Measurements from ENCODE around the gene TBCCD1. TPM values are rescaled to one million over a fixed set of nuclear protein-coding genes. Genes with fewer than 3 reads are reported as not detected.

Gene TBCCD1
- total RNA-seq, 2 donors from 2014 or later: 10.4 to 14.3 TPM

DNA sequence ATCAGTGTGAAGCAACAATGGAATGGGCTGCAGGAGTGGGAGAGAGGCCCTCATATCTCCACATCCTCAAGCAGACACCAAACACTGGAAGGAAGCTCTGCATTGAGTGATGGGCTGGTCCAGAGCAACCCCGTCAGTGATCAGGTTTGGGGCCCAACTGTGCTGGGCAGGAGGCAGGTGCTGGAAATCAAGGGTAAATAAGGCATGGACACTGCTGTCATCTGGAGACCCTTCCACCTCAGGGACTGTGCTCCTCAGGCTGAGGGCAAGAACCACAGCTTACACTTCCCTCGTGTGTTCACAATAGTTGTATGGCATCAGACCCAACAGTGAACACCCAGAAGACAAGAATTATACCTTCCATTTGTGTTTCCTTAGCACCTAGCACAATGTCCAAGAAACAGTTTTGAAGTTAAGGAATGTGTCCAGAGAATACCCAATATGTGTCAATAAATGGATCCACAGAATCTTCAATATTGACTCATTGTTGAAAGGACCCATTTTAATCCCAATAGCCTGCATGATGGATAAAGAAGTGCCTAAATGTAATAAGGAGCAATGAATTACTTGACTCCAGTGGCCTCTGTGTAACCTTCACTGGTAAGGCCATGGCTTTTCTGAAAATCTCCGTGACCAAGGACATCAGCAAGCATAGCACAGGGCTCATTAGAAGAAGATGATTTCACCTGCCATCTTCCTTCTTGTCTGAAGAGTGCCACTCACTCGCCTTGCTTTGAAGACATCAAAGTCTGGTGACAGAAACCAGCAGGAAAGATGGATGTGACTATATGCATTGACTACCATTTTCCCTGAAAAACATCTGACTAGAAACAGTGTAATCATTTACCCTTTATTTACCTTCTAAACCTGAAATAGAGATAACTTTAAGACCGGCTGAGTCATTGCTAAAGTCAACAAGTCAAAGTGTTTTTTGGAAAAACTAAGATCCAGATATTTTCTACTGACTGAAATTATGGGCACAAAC, 38.7 kb upstream of the TBCCD1 start:
- no peaks in the 10 kb centered on the region for H3K36me3 ChIP-seq
- no peak for DNase-seq
- no peak overlapping the region for H3K4me3 ChIP-seq
- H3K27me3 ChIP-seq: no peaks in the 10 kb centered on the region
- no peaks in the 10 kb centered on the region for H3K9me3 ChIP-seq
- intact Hi-C loops (cut with DNase I): no loop called here
- H3K27ac ChIP-seq: no peak overlapping the region
- no peaks in the 10 kb centered on the region for H3K4me1 ChIP-seq
- TF ChIP-seq, protein P1, sequence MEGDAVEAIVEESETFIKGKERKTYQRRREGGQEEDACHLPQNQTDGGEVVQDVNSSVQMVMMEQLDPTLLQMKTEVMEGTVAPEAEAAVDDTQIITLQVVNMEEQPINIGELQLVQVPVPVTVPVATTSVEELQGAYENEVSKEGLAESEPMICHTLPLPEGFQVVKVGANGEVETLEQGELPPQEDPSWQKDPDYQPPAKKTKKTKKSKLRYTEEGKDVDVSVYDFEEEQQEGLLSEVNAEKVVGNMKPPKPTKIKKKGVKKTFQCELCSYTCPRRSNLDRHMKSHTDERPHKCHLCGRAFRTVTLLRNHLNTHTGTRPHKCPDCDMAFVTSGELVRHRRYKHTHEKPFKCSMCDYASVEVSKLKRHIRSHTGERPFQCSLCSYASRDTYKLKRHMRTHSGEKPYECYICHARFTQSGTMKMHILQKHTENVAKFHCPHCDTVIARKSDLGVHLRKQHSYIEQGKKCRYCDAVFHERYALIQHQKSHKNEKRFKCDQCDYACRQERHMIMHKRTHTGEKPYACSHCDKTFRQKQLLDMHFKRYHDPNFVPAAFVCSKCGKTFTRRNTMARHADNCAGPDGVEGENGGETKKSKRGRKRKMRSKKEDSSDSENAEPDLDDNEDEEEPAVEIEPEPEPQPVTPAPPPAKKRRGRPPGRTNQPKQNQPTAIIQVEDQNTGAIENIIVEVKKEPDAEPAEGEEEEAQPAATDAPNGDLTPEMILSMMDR (IDR thresholded peaks at IDR 0.05): no peak
- H3K9ac ChIP-seq (ENCODE audit: low read depth in 2 of 2, low read length in 2 of 2): no peak overlapping the region

DNA sequence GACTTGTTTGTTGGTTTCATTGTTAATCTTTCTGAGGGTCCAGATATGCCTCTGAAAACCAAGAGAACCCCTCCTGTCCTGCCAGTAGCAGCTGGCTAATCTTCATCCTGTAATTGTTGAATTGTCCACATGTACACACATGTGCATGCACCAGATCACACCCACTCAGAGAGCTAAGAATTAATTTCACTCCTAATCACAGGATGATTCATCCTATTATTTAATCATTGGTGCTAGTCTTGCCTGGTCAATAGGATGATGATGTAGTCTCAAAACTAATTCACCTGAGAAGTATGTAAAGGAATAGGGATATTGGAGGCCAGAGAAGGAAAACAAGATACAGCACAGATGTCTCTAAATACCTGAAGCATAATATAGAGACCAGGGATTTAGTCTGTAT, 37.9 kb upstream of the TBCCD1 start:
- Histone ChIP-seq H3K27me3 (no peaks in the 10 kb centered on the region), H3K27ac (no peak overlapping the region), H3K9ac (ENCODE audit: low read depth in 2 of 2, low read length in 2 of 2) (no peak overlapping the region), H3K36me3 (no peaks in the 10 kb centered on the region), H3K4me3 (no peak overlapping the region), H3K9me3 (no peaks in the 10 kb centered on the region), H3K4me1 (no peaks in the 10 kb centered on the region)
- DNase-seq: no peak
- TF ChIP-seq, protein P1 (IDR thresholded peaks at IDR 0.05): no peak
- intact Hi-C loops (cut with DNase I): no loop called here

DNA sequence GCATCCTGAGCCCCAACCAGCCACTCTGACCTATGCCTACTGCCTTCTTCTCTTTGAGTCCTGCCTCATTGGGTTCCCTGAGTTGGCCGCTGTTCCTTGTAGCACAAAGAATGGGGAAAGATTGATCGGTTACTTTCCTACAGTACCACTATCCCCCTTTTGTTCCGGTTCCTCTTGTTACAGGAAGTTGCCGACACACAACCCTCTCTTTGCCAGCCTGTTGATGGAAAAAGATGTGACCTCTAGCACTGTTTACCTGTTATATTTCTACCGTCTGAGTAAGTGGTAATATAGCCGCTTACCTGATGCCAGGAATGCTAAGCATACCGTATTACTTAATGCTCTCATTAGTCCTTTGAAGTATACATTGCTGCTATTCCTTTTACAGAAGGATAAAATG, 36.0 kb upstream of the TBCCD1 start:
- no peak for DNase-seq
- no peak overlapping the region for H3K4me3 ChIP-seq
- H3K9me3 ChIP-seq: no peaks in the 10 kb centered on the region
- intact Hi-C loops (cut with DNase I): no loop called here
- H3K4me1 ChIP-seq: no peaks in the 10 kb centered on the region
- no peaks in the 10 kb centered on the region for H3K27me3 ChIP-seq
- no peaks in the 10 kb centered on the region for H3K36me3 ChIP-seq
- H3K9ac ChIP-seq (ENCODE audit: low read depth in 2 of 2, low read length in 2 of 2): no peak overlapping the region
- no peak overlapping the region for H3K27ac ChIP-seq
- TF ChIP-seq, protein P1 (IDR thresholded peaks at IDR 0.05): no peak

DNA sequence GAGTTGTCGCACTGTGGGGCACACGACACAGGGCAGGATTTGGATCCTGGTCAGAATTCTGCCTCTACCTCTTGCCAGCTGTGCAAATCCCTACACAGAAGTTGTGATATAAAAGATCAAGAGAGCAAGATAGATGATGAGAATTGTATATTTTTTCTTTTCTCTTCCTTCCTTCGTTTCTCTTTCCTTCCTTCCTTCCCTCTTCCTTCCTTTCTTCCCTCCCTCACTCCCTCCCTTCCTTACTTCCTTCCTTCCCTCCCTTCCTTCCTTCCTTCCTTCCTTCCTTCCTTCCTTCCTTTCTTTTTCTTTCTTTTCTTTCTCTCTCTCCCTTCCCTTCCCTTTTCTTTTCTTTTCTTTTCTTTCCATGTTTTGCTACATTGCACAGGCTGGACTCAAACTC, 33.8 kb upstream of the TBCCD1 start:
- Histone ChIP-seq H3K4me3 (no peak overlapping the region), H3K9ac (ENCODE audit: low read depth in 2 of 2, low read length in 2 of 2) (no peak overlapping the region), H3K27me3 (no peaks in the 10 kb centered on the region), H3K36me3 (no peaks in the 10 kb centered on the region), H3K4me1 (no peaks in the 10 kb centered on the region), H3K27ac (no peak overlapping the region), H3K9me3 (no peaks in the 10 kb centered on the region)
- TF ChIP-seq, protein P1 (IDR thresholded peaks at IDR 0.05): no peak
- intact Hi-C loops (cut with DNase I): no loop called here
- DNase-seq: no peak

DNA sequence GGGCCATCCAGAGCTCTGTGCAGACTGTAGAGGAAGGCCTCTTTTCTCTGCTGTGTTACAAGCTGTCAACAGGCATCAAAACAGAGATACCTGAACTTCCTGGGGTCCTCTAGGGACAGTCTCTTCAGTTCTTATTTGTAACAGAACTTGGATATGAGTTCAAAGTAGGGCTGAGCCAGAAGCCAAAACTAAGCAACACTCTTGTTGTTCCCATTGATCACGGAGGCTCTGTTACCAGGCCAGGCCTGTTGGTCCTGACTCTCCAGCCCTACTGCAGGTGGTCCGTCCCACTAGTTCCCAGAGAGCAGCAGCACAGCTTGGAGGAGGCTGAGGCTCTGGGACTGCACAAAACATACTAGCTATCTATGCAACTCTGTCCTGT, 32.6 kb upstream of the TBCCD1 start:
- Histone ChIP-seq H3K36me3 (no peaks in the 10 kb centered on the region), H3K9me3 (no peaks in the 10 kb centered on the region), H3K4me1 (no peaks in the 10 kb centered on the region), H3K27ac (no peak overlapping the region), H3K9ac (ENCODE audit: low read depth in 2 of 2, low read length in 2 of 2) (no peak overlapping the region), H3K27me3 (no peaks in the 10 kb centered on the region), H3K4me3 (no peak overlapping the region)
- TF ChIP-seq, protein P1 (IDR thresholded peaks at IDR 0.05): no peak
- intact Hi-C loops (cut with DNase I): no loop called here
- no peak for DNase-seq

All from colonic mucosa (tissue), 4 donors.